GM12878 (cell line): ENCODE results near the gene SPAG16.

Experiments
- CHD2 ChIP-seq: IDR thresholded peaks from 2 replicates; pipeline ENCODE4 v1.6.1; 2011; ENCODE audit warnings: low read depth, low read length, improper control_type of control experiment, borderline replicate concordance
- CTCF ChIP-seq, 3 experiments: IDR thresholded peaks in 2 of 3; conservative IDR thresholded peaks in 1 of 3; 2 replicates each; pipeline ENCODE4 v1.5.1; 2011; ENCODE audit warnings: low read depth in 3 of 3, low read length in 3 of 3, mild to moderate bottlenecking in 3 of 3, control low read depth in 2 of 3, moderate library complexity in 2 of 3, inconsistent platforms in 1 of 3, mixed read lengths in 1 of 3; ENCODE audit not compliant: control insufficient read depth in 2 of 3, insufficient read depth in 1 of 3; ENCODE audit errors: extremely low read depth in 1 of 3
- EZH2 ChIP-seq: IDR thresholded peaks from 2 replicates; pipeline ENCODE4 v1.6.1; 2012; ENCODE audit warnings: low read depth, mild to moderate bottlenecking, control low read depth, inconsistent platforms, low read length, borderline replicate concordance; ENCODE audit not compliant: control insufficient read depth
- GABPA ChIP-seq: IDR thresholded peaks from 2 replicates; pipeline ENCODE4 v1.6.1; 2014; ENCODE audit warnings: antibody characterized with exemption, low read depth, mild to moderate bottlenecking, inconsistent platforms
- NFIC ChIP-seq: IDR thresholded peaks from 2 replicates; pipeline ENCODE4 v1.6.1; 2012; ENCODE audit warnings: low read depth, mild to moderate bottlenecking, inconsistent platforms, low read length, moderate library complexity
- SP1 ChIP-seq: IDR thresholded peaks from one replicate; pipeline ENCODE4 v1.6.1; 2011; ENCODE audit warnings: low read depth, low read length

DNA sequence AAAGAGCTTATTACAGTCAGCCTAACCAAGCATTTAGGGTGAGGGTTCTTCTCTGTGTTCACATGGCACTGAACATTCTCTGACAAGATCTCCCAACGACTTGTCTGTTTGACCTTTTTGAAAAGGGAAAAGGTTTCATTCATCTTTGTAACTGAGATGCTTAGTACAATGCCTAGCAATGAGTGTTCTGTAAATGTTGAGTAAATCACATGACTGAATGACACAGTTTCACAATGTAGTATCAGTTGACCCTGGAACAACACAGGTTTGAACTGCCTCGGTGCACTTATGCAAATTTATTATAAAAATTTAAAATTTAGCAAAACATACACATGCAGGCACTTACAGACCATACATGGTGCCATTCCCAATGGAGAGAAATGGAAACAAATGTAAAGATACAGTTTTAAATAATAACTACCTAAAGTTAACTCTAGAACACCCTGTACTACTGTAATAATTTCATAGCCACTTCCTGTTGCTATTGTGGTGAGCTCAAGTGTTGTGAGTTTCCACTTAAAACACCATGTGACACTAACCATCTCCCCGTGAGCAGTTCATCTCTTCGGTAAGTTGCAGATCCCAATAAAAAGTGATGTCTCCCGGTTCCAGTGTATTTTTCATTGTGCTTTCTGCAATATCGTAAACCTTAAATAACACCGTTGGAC lies 1092.5 kb downstream of the SPAG16 start:
- TF ChIP-seq CTCF (IDR thresholded peaks at IDR 0.05 in 2 of 3, conservative IDR thresholded peaks at IDR 0.05 in 1 of 3; ENCODE audit: control insufficient read depth in 2 of 3, extremely low read depth in 1 of 3, insufficient read depth in 1 of 3, low read depth in 3 of 3, low read length in 3 of 3) (no peak), CHD2 (no peak), NFIC (no peak), SP1 (no peak), GABPA (no peak), EZH2 (no peak)
